Suppressor macrophage treated with lipopolysaccharide for 4 hours (primary cell): ENCODE data around the gene TRIM73.
"Not testable (repeated sequence)": the region's sequence is repeated elsewhere in the genome, so short reads cannot be mapped to it uniquely, and the experiment has no call there.

Experiments
- DNase-seq: peaks from one replicate; pipeline ENCODE4 v3.0.0-alpha.2; 2020

Gene TRIM73

DNA sequence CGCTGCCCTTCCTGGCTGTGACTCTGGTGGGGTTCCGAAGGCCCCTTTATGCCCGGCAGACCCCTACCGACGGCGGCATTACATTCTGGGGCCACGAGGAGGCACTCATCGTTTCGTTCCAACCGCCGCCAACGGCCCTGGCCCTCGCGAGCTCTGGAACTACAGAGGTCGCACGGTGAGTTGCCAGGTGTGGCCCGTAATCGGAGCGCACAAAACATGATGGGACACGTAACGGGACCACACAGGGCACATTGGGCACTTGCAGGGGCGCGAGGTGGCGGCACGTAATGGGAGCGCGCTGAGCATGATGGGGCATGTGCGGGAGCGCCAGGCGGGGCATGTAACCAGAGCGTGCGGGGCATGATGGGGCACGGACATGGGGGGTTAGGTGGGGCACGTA, at the start of gene TRIM73:
Gene TRIM73 (plus strand): TSS at position 301 of the 400 bp plus-strand sequence. CDS start 3,305 bp downstream, outside the sequence.
- not testable (repeated sequence) for DNase-seq

DNA sequence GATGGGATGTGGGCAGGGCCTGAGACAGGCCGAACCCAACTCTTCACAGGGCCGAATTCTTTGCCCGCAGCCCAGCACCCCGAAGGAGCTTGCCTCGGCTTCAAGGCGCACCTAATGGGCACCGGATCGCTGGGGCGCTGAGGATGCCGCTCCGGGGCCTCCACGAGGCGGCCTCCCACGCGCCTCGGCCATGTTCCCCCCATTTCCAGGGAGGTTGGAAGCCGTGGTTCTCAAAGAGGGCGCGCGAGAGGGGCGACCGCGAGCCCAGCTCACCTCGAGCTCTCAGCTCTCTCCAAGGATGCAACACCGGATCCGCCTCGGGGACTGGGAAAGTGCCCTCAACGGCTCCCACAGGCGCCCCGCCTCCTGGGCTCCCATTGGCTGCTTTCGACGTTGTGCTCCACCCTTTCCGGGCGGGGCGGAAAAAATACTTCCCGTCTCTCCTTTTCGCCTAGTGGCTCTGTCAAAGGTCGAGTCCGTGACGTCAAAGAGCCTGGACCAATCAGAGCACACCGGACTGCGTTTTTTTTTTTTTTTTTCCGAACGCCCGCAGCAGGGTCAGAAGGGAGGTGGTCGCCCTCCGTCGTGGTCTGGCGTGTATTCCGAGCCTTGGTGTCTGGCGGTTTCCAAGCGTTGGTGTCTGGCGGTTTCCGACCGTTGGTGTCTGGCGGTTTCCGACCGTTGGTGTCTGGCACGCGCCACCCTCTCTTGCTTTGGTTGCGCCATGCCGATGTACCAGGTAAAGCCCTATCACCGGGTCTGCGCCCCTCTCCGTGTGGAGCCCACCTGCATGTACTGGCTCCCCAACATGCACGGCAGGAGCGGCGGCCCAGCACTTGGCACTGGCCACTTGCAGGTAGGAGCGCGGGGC, 36.5 kb upstream of the TRIM73 start:
- not testable (repeated sequence) for DNase-seq

- not testable (repeated sequence) for DNase-seq
Measured at GRCh38 chr7:75359542-75359848, 35.9 kb upstream of the TRIM73 start.

- not testable (repeated sequence) for DNase-seq
Measured at GRCh38 chr7:75364079-75364478, 31.4 kb upstream of the TRIM73 start.

DNA sequence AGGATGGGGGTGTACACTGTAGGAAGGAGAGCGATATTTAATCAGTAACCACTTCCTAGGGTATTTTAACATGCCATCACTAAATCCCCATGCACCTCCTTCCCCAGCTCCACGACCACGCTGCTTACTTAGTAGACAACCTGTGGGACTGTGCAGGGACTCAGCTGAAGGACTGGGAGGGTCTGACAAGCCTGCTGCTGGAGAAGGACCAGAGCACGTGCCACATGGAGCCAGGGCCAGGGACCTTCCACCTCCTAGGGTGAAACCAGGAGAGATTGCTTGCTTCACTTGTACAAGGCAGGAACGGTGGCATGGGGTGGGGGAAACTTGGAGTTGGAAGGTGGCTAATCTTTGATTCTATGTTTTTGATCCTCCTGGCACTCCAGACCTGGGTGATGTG, 28.8 kb upstream of the TRIM73 start:
- DNase-seq, result not testable (repeated sequence)

GRCh38 chr7:75367313-75367712, 28.1 kb upstream of the TRIM73 start:
- not testable (repeated sequence) for DNase-seq

DNA sequence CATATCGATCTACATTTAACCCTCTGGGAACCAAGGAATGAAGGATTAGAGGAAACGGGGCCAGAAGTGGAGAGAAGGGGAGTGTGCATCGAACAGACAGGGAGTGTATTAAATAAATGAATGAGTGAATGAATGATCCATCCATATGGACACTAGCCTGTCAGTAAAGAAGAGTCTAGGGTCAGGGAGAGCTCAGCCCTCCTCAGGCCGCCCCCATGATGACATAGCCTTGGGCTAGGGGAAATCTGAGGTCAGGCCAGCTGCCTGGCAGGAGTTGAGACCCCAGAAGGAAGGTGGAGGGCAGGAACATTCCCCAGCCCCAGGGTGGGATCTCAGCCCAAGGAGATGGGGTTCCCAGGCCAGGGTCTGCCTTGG, 21.3 kb upstream of the TRIM73 start:
- DNase-seq, result not testable (repeated sequence)

DNA sequence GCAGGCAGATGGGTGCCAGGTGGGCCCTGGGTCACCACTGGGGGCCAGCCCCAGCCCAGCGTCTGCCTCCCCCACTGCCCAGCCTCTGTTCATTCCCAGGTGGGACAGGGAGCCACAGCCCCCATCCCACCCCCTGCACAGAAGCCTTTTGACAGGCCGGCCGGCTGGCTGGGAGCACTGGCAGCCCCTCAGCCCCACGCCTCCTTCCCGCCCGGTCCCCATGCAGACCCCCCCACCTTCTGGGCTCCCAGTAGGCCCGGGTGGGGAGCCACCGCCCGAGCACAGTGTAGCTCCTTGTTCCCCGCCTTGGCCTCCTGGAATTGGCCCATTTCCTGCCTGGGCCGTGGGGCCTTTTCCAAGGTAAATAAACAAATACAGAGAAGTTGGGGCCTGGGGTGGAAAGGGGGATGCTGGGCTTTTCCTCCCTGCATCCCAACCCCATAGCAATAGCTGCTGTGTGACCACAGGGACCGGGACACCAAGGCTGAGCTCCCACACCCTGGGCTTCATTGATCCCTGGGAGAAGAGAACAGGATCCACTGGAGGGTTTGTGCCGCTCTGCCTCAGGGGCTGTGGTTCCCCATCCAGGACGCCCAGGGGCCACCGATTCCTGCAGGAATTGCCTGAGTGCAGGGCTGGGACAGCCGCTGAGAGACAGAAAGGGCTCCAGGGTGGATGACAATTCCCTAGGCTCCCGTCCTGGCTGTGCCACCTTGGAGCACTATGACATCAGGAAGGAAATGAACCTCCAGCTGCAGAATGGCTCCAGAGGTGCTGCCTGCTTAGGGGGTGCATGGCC, 20.7 kb upstream of the TRIM73 start:
- not testable (repeated sequence) for DNase-seq

GRCh38 chr7:75393194-75393593, 2.2 kb upstream of the TRIM73 start:
- DNase-seq, result not testable (repeated sequence)

DNA sequence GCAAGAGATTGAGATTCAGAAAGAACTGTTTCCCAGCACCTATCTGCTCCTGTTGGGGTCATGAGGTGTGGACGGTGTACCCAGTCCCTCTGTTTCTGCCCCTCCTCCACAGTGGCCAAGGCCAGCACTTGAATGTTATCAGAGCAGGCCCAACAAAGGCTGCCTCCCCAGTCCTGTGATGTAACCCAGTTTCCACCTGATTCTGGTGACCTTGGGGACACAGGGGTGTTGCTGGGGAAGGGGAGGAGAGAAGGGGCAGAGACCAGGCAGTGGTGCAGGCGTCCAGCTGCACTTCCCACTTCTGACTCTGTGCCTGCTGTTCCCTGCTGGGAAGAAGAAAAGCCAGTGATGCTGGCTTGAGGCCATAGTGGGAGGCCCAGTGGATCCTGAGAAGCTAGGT, 2.4 kb downstream of the TRIM73 start:
- DNase-seq, result not testable (repeated sequence)

- not testable (repeated sequence) for DNase-seq
Measured at GRCh38 chr7:75398771-75399700, 3.6 kb downstream of the TRIM73 start.

GRCh38 chr7:75400575-75400974, 5.1 kb downstream of the TRIM73 start:
- not testable (repeated sequence) for DNase-seq

- DNase-seq, result not testable (repeated sequence)
Measured at GRCh38 chr7:75403455-75404443, 8.3 kb downstream of the TRIM73 start.

DNA sequence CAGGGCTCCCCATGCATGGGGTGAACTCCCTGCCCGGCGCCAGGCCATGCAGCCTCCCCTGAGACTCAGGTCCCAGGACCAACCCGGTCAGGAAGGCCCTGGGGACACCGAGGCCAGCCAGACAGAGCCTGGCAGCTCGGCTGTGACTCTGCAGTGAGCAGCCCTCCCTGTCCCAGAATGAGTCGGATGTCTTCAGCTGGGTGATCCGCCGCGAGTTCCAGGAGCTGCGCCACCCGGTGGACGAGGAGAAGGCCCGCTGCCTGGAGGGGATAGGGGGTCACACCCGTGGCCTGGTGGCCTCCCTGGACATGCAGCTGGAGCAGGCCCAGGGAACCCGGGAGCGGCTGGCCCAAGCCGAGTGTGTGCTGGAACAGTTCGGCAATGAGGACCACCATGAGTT, 9.2 kb downstream of the TRIM73 start:
- DNase-seq, result not testable (repeated sequence)

- DNase-seq, result not testable (repeated sequence)
Measured at GRCh38 chr7:75409880-75410822, 14.7 kb downstream of the TRIM73 start.

DNA sequence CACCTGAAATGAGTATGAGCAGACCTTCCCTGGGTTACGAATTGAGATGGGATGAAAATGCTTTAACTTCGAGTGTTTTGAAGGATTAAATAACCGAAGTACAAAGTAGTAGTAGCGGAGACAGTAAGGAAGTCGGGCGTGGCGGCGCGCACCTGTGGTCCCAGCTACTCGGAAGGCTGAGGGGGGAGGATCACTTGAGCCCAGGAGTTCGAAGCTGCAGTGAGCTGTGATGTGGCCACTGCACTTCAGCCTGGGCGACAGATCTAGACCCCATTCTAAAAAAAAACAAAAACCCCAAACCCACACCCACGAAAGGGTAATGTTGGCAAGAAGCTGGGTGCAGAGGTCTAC, 15.4 kb downstream of the TRIM73 start:
- not testable (repeated sequence) for DNase-seq

GRCh38 chr7:75414204-75414603, 18.8 kb downstream of the TRIM73 start:
- DNase-seq, result not testable (repeated sequence)

- not testable (repeated sequence) for DNase-seq
Measured at GRCh38 chr7:75414708-75415427, 19.4 kb downstream of the TRIM73 start.

GRCh38 chr7:75415428-75415817, 20.0 kb downstream of the TRIM73 start:
- DNase-seq, result not testable (repeated sequence)
